Activated CD8-positive, alpha-beta T cell treated with anti-CD3 and anti-CD28 coated beads for 36 hours (primary cell): ENCODE measurements around the gene DNAI4. TPM values are rescaled to one million over a fixed set of nuclear protein-coding genes. Genes with fewer than 3 reads are reported as not detected.
"Not testable (repeated sequence)": the region's sequence is repeated elsewhere in the genome, so short reads cannot be mapped to it uniquely, and the experiment has no call there.

Source experiments
- ATAC-seq: fragments of 200-7000 bp; cut with Tn5 transposase; one replicate; pipeline ENCODE4 v1.10.0; 2021; ENCODE audit warnings: mild to moderate bottlenecking, moderate library complexity
- CTCF ChIA-PET: fragments of 350-600 bp; sonication (Branson Sonifier 250); formaldehyde crosslinking; loops from one replicate; lab custom pipeline; 2021; ENCODE audit warnings: antibody characterized with exemption; lab: Charles Lee
- POLR2A ChIA-PET: fragments of 350-600 bp; sonication (Branson Sonifier 250); formaldehyde crosslinking; loops from one replicate; lab custom pipeline; 2021; ENCODE audit warnings: antibody characterized with exemption; lab: Charles Lee
- DNase-seq: peaks from one replicate; pipeline ENCODE4 v3.0.0-alpha.2; 2020
- H3K27ac Mint-ChIP-seq: one replicate; pipeline ENCODE4 v1.8.0; 2021; ENCODE audit warnings: mild to moderate bottlenecking, mixed read lengths
- H3K27me3 Mint-ChIP-seq: one replicate; pipeline ENCODE4 v1.8.0; 2021; ENCODE audit warnings: mixed read lengths
- H3K36me3 Mint-ChIP-seq: one replicate; pipeline ENCODE4 v1.8.0; 2021; ENCODE audit warnings: low read depth, mixed read lengths
- H3K4me1 Mint-ChIP-seq: one replicate; pipeline ENCODE4 v1.8.0; 2021; ENCODE audit warnings: low read depth, mixed read lengths
- H3K4me3 Mint-ChIP-seq: one replicate; pipeline ENCODE4 v1.8.0; 2021; ENCODE audit warnings: mild to moderate bottlenecking, moderate library complexity, mixed read lengths
- H3K9me3 Mint-ChIP-seq: one replicate; pipeline ENCODE4 v1.8.0; 2021; ENCODE audit warnings: mixed read lengths
- intact Hi-C: fragments of 100-400 bp; cut with micrococcal nuclease; formaldehyde crosslinking; loops from one replicate; pipeline ENCODE4 v1.10.0; 2022
- total RNA-seq, 2 experiments: library from RNA; stranded (reverse); gene quantifications; one replicate each; pipeline ENCODE4 v1.2.3, GENCODE V29; 2021
- TF ChIP-seq, protein P1 (sequence below): fragments of 200-600 bp; IDR thresholded peaks from one replicate; pipeline ENCODE4 v1.8.0; 2022; ENCODE audit warnings: antibody characterized with exemption, mild to moderate bottlenecking

DNAI4 gene
- total RNA-seq, 2 experiments from 2014 or later, result 1.0 to 1.7 TPM

GRCh38 chr1:66809245-66809644 lies 115.4 kb downstream of the DNAI4 start:
- CTCF ChIA-PET, result no interaction called here
- intact Hi-C loops, result no loop called here
- Mint-ChIP-seq H3K27ac (no peak overlapping the region), H3K9me3 (no peaks in the 10 kb centered on the region), H3K4me1 (no peaks in the 10 kb centered on the region), H3K27me3 (no peaks in the 10 kb centered on the region), H3K36me3 (no peaks in the 10 kb centered on the region), H3K4me3 (no peak overlapping the region)
- ATAC-seq (no peak), DNase-seq (no peak)
- TF ChIP-seq, protein P1, sequence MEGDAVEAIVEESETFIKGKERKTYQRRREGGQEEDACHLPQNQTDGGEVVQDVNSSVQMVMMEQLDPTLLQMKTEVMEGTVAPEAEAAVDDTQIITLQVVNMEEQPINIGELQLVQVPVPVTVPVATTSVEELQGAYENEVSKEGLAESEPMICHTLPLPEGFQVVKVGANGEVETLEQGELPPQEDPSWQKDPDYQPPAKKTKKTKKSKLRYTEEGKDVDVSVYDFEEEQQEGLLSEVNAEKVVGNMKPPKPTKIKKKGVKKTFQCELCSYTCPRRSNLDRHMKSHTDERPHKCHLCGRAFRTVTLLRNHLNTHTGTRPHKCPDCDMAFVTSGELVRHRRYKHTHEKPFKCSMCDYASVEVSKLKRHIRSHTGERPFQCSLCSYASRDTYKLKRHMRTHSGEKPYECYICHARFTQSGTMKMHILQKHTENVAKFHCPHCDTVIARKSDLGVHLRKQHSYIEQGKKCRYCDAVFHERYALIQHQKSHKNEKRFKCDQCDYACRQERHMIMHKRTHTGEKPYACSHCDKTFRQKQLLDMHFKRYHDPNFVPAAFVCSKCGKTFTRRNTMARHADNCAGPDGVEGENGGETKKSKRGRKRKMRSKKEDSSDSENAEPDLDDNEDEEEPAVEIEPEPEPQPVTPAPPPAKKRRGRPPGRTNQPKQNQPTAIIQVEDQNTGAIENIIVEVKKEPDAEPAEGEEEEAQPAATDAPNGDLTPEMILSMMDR, result no peak
- POLR2A ChIA-PET, result no interaction called here

GRCh38 chr1:66795839-66796238 lies 128.8 kb downstream of the DNAI4 start:
- H3K4me1 Mint-ChIP-seq, H3K9me3 Mint-ChIP-seq, intact Hi-C loops, H3K4me3 Mint-ChIP-seq, ATAC-seq, DNase-seq, POLR2A ChIA-PET, H3K36me3 Mint-ChIP-seq, H3K27ac Mint-ChIP-seq, H3K27me3 Mint-ChIP-seq: not testable (repeated sequence)
- CTCF ChIA-PET, result interaction anchor here (1.2 kb wide), 1 partner anchor 15 kb away, joined by 3 read pairs; no protein-coding TSS in a partner anchor

DNA sequence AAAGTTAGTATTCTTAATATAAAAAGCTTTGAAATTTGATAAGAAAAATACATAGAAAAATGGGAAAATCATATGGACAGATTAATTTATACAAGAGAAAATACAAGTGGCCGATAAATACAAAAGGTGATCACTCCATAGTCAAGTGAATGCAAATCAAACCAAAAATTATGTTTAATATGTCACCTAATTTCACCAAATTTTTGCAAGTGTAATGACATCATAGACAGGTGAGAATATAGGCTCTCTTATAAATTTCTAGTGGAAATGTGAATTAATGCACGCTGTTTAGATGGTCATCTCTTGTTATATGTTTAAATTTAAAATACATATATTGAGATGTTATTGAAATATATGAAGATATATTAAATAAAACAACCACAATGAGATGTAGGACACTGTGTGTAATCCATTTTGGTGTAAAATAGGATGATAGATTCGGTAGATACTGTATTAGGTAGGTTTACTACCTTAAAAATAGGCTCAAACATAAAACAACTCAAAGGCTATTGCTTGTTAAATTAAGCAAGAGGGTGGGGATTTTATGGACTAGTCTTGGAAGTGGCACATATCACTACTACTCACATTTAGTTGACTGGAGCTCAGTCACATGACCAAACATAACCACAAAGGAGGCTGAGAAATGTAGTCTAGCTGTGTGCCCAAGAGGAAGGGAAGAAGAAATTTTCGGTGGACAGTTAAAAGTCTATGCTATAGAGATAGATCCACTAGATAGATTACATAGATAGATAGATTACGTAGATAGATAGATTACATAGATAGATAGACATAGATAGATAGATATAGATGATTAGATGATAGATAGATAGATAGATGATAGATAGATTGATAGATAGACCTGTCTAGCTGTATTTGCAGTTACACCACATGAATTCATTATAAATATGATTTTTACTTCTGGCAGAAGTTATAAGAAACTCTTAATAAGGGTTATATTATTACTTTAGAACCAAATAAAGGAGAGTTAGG lies 132.7 kb downstream of the DNAI4 start:
- no peak overlapping the region for H3K27ac Mint-ChIP-seq
- no peak overlapping the region for H3K4me3 Mint-ChIP-seq
- ChIA-PET POLR2A (no interaction called here), CTCF (interaction anchor here (1.6 kb wide), 1 partner anchor 26 kb away, joined by 8 read pairs; no protein-coding TSS in a partner anchor)
- no peak for DNase-seq
- TF ChIP-seq, protein P1, result no peak
- H3K36me3 Mint-ChIP-seq, result no peaks in the 10 kb centered on the region
- H3K9me3 Mint-ChIP-seq, result no peaks in the 10 kb centered on the region
- no peaks in the 10 kb centered on the region for H3K27me3 Mint-ChIP-seq
- ATAC-seq, result no peak
- H3K4me1 Mint-ChIP-seq, result peaks cover 18% of the 10 kb centered on the region
- intact Hi-C loops, result no loop called here

GRCh38 chr1:66788231-66788939 lies 136.3 kb downstream of the DNAI4 start:
- CTCF ChIA-PET, result interaction anchor here (0.9 to 2.1 kb wide), 2 partner anchors 63 to 361 kb away, joined by 4 to 5 read pairs; no protein-coding TSS in a partner anchor
- peaks cover 23% of the 10 kb centered on the region for H3K4me1 Mint-ChIP-seq
- H3K27ac Mint-ChIP-seq, result peak overlapping the region; percentile 75
- no peaks in the 10 kb centered on the region for H3K9me3 Mint-ChIP-seq
- POLR2A ChIA-PET, result no interaction called here
- H3K36me3 Mint-ChIP-seq, result no peaks in the 10 kb centered on the region
- intact Hi-C loops, result loop anchor here (5.0 kb wide), 1 partner anchor 144 kb away; no protein-coding TSS in a partner anchor
- DNase-seq (peak; percentile 78), ATAC-seq (peak; percentile 97)
- H3K27me3 Mint-ChIP-seq, result no peaks in the 10 kb centered on the region
- TF ChIP-seq, protein P1, result no peak
- peak overlapping the region; percentile 46 for H3K4me3 Mint-ChIP-seq

DNA sequence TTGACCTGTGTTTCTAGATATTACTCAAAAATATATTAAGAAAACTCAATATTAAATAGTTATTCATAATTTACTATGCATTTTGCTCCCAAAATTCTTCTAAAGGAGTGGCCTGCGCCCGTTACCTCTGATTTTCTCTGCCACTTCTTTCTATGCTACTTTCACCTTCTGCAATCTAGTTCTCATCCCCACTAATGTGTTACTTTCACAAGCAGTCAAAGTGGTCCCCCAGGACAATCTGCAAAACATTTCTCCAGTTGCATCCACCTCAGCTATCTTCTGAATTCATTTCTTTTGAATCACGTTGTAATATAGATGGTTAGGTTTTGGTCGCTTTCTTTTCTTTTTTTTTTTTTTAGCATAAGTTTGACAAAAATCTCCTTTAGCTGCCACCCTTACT lies 137.0 kb downstream of the DNAI4 start:
- intact Hi-C loops, result loop anchor here (5.0 kb wide), 1 partner anchor 145 kb away; no protein-coding TSS in a partner anchor
- ATAC-seq, result no peak
- ChIA-PET CTCF (interaction anchor here (0.9 to 2.1 kb wide), 2 partner anchors 62 to 361 kb away, joined by 4 to 5 read pairs; no protein-coding TSS in a partner anchor), POLR2A (no interaction called here)
- TF ChIP-seq, protein P1, result no peak
- H3K27me3 Mint-ChIP-seq, result no peaks in the 10 kb centered on the region
- peaks cover 23% of the 10 kb centered on the region for H3K4me1 Mint-ChIP-seq
- no peak overlapping the region for H3K27ac Mint-ChIP-seq
- no peaks in the 10 kb centered on the region for H3K9me3 Mint-ChIP-seq
- no peak overlapping the region for H3K4me3 Mint-ChIP-seq
- H3K36me3 Mint-ChIP-seq, result no peaks in the 10 kb centered on the region
- no peak for DNase-seq

GRCh38 chr1:66785800-66786199 lies 138.9 kb downstream of the DNAI4 start:
- H3K27ac Mint-ChIP-seq, DNase-seq, H3K4me3 Mint-ChIP-seq, ATAC-seq, H3K36me3 Mint-ChIP-seq, H3K27me3 Mint-ChIP-seq, H3K9me3 Mint-ChIP-seq, CTCF ChIA-PET, POLR2A ChIA-PET: not testable (repeated sequence)
- intact Hi-C loops, result loop anchor here (5.0 kb wide), 1 partner anchor 147 kb away; no protein-coding TSS in a partner anchor
- H3K4me1 Mint-ChIP-seq, result peaks cover 23% of the 10 kb centered on the region
